Midbrain (tissue), 1 donor: ENCODE data around the gene CDK11B.

Experiments
- DNase-seq: peaks from one replicate; lab custom pipeline; 2025; lab: John Stamatoyannopoulos, UW

The CDK11B gene

GRCh38 chr1:1615256-1616044 is 43.4 kb downstream of the CDK11B start, which contains the start of gene MIB2:
MIB2 (plus strand) TSS chr1:1615500; CDS start chr1:1623453, 7,953 bp downstream.
- peak; percentile 97 for DNase-seq

DNA sequence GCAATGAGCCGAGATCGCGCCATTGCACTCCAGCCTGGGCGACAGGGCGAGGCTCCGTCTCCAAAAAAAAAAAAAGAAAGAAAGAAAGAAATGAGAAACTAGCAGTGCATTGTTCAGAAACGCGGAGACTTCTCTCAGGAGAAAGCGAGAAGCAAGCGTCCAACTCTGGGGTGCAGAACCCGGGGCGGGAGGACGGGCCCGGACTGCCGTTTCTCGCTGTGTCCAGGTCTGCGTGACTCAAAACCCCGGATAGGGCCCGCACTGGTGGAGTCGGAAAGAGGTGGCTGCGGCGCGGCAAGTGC is 43.9 kb downstream of the CDK11B start:
- no peak for DNase-seq

GRCh38 chr1:1614204-1614953 is 44.4 kb downstream of the CDK11B start:
- DNase-seq, result no peak

DNA sequence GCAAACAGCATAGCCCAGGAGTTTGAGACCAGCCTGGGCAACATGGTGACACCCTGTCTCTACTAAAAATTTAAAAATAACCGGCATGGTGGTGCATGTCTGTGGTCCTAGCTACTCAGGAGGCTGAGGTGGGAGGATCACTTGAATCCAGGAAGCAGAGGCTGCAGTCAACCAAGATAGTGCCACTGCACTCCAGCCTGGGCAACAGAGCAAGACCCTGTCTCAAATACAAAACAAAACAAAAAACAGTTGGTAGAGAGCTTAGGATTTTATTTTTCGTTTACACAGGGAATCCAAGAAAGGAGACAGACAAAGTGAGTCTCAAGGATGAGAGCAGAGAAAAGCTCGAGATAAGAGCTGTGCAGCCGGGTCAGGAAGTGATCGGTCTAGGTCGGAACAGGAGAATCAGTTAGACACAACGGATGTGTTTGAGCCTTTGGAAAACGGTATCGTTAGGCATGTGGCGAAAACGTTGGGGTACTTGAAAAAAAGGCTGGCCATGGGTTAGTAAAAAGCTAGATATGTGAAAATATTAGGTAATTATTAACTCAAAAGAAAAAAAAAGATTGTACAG is 45.2 kb downstream of the CDK11B start:
- DNase-seq, result no peak

- no peak for DNase-seq
Observed at GRCh38 chr1:1612104-1612400, 46.8 kb downstream of the CDK11B start.

- DNase-seq, result no peak
Observed at GRCh38 chr1:1610796-1611195, 48.0 kb downstream of the CDK11B start.

DNA sequence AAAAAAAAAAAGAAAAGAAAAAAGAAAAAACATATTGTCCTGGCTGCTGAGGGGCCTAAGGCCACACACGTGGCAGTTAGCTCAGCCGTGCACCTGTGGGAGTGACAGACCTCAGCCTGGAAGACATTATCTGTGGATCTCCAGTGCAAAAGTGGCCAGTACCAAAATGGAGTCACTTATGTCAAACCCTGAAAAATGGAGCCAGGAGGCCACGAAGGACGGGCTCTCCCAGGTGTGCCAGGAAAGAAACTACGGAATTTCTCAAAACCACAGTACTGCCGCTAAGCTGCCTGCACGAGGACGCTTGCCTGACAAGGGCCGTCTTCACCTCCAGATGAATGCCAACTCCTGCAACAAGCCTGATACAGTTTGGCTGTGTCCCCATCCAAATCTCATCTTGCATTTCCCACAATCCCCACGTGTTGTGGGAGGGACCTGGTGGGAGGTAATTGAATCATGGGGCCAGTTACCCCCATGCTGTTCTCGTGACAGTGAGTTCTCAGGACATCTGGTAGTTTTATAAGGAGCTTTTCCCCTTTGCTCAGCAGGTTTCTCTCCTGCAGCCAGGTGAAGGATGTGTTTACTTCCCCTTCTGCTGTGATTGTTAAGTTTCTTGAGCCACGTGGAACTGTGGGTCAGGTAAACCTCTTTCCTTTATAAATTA is 48.9 kb downstream of the CDK11B start:
- DNase-seq, result no peak

DNA sequence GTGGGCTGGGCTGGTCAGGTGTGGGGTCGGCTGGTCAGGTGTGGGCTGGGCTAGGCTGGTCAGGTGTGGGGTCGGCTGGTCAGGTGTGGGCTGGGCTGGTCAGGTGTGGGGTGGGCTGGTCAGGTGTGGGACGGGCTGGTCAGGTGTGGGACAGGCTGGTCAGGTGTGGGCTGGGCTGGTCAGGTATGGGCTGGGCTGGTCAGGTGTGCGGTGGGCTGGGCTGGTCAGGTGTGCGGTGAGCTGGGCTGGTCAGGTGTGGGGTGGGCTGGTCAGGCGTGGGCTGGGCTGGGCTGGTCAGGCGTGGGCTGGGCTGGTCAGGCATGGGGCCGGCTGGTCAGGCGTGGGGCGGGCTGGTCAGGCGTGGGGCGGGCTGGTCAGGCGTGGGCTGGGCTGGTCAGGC is 52.6 kb downstream of the CDK11B start:
- DNase-seq, result no peak

- no peak for DNase-seq
Observed at GRCh38 chr1:1605724-1606123, 53.1 kb downstream of the CDK11B start.

DNA sequence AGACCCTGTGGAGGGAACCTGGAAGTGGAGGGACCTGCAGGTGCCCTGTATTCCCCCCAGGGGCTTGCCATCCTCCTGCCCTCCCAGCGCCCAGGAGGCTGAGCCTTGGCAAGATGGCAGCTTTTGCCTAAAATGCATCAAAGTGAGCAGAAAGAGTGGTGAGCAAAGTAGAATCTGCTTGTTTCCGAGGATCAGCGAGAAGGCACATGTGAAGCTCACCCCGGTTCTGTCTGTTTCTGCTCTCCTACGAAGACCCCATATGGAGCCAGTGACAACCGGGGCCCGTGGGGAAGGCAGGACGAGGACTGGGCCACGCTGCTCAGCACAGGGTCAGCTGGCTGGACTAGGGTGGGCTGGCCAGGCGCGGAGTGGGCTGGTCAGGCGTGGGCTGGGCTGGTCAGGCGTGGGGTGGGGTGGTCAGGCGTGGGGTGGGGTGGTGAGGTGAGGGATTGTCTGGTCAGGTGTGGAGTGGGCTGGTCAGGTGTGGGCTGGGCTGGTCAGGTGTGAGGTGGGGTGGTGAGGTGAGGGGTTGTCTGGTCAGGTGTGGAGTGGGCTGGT is 53.7 kb downstream of the CDK11B start:
- DNase-seq, result no peak

DNA sequence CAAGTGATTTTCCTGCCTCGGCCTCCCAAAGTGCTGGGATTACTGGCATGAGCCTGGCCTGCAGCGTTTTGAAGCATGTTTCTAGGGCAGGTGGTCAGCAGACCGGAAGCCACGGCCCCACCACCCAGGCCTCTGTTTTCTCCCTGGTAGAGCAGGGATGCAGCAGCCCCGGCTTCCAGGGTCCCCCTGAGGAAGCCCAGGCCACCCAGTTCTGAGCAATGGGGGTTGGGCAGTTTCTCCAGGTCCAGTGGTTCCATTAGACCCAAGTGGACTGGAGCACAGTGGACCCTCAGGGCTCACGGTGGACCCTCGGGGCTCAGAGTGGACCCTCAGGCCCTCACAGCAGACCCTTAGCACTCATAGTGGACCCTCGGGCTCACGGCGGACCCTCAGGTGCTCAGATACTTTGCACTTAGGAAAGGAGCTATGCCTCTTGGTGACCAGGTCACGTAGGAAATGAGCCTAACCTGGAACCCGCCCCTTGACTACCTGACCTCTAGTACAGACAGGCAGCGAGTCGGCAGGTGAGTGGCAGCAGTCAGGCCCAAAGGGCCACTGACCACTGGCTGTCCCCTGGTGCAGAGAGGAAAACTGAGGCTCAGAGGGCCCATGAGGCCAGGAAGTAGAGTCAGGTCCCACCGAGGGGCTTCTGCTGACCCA is 54.3 kb downstream of the CDK11B start:
- DNase-seq, result no peak

DNA sequence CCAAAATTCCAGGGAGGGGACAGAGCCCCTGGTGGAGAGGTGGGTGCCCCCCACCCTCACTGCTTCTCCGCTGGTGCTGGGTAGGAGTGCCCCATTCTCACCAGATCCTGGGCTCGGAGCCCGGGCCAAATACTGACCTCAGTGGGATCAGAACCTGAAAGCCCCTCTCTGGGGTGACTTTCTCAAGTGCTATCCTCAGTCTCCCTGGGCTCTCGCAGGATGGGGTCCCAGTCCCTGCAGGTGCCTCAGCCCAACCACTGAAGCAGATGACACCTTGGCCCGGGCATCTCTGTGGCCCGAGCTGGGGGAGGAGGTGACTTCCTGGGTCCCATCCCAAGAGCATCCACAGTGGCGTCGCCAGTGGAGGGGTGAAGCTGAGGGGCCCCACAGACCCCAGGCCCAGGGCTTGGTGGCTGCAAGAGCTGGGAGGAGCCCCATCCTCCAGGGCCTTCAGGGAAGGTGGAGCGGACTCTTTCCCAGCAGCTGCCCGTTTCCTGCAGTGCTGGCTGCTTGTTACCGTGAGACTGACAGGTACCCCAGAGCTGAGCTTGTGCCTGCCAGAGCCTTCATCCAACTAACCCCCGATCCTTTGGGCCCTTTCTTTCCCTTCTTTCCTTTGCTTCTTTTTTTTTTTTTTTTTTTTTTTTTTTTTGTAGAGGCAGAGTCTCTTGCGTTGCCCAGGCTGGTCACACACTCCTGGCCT is 55.0 kb downstream of the CDK11B start:
- no peak for DNase-seq

DNA sequence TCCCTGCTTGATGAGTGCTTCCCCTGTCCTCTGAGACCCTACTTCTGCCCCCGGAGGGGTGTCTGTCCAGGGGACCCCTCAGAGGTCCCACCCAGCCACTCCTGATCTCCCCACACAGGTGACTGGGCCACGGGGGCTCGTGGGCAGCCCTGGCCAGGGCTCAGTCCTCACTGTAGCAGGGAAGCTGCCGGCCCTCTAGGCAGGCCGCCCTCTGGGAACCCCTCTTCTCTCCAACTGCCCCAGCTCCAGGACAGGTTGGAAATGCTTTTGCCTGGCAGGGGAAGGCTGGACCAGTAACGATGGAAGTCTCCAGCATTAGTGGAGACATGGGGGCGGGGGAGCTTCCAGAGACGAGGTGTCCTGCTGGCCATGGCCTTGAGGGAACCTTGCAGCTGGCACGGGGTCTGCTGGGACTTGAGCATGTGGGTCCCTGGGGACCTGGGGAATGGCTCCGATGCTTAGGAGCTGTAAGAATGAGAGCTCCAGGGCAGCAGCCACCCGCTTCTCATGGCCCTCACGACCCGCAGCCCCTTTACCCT is 55.8 kb downstream of the CDK11B start:
- no peak for DNase-seq

GRCh38 chr1:1602304-1602967 is 56.4 kb downstream of the CDK11B start:
- no peak for DNase-seq

- DNase-seq, result no peak
Observed at GRCh38 chr1:1601564-1602303, 57.1 kb downstream of the CDK11B start.

- DNase-seq, result no peak
Observed at GRCh38 chr1:1600861-1601563, 57.8 kb downstream of the CDK11B start.

DNA sequence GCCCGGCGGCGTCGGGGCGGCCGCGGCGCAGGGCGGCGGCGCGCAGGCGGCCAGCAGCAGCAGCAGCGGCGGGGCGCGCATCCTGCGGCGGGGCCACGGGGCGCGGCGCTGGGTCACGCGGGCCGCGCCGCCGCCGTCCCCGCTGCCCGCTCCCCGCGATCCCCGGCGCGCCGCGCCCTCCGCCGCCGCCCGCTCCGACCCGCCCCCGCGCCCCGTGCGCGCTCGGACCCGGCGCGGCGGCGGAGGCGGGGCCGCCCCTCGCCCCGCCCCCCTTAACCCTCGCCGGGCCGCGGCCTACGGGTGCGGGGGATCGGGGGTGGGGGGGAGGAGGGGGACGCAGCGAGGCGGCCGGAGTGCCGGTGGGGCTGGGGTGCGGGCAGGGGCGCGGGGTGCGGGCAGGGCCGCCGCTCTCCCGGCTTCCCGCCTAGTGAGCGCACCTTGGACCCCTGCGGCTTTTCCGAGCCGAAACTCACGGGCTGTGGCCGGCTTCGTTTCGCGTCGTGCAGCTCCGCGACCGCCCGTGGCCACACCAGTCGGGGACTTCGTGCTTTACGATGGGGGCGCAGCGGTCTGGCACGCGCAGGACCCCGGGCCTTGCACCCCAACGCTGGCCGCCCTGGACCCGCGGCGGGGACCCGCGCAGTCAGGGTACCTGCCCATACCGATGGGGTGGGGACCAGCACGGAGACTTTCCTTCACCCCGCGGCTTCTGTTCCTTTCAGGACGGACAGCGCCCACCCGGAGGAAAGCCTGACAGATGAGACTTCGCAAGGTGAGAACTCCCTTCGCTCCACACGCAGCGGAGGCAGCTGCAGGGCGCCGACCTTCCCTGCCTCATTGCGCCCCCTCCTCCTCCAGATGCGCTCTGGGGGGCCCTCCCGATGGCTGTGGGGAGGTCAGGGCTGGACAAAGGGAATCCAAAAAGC is 58.6 kb downstream of the CDK11B start, which contains the start of gene FNDC10:
Gene FNDC10, minus strand, starts transcription at position 201 of the 926 bp plus-strand sequence. Its CDS starts 120 bp downstream, at position 81.
- no peak for DNase-seq
